H1 (cell line): ENCODE results near the gene WIPI1. TPM values are rescaled to one million over a fixed set of nuclear protein-coding genes. Genes with fewer than 3 reads are reported as not detected.

Source experiments
- CTCF ChIA-PET: fragments of 300-600 bp; sonication (Branson Sonifier 250); formaldehyde crosslinking; loops from one replicate; lab custom pipeline; 2021; ENCODE audit not compliant: partially characterized antibody; lab: Charles Lee
- POLR2A ChIA-PET: fragments of 300-600 bp; sonication (Branson Sonifier 250); formaldehyde crosslinking; loops from one replicate; lab custom pipeline; 2021; ENCODE audit warnings: inconsistent platforms; ENCODE audit not compliant: partially characterized antibody; lab: Charles Lee
- DNase-seq, 2 experiments: peaks; one replicate each; pipeline versions ENCODE4 v3.0.0 to v3.0.0-alpha.2; 2010 to 2022; ENCODE audit warnings: low spot score in 2 of 2, low read depth in 1 of 2, mixed read lengths in 1 of 2
- FAIRE-seq: peaks from 2 replicates; lab custom pipeline; 2011; peaks lifted over from hg19 to GRCh38; lab: Jason Lieb, UNC
- H2AFZ ChIP-seq: 2 replicates; pipeline ENCODE4 v1.8.1; 2012; ENCODE audit warnings: low read length, inconsistent platforms
- H2AK5ac ChIP-seq: 2 replicates; pipeline ENCODE4 v1.6.1; 2013; ENCODE audit warnings: low read depth, low read length
- H2BK120ac ChIP-seq: replicated peaks from 2 replicates; pipeline ENCODE3; 2013; ENCODE audit warnings: low read depth, low read length, inconsistent platforms
- H2BK12ac ChIP-seq: 2 replicates; pipeline ENCODE4 v1.6.1; 2013; ENCODE audit warnings: low read depth, low read length
- H2BK15ac ChIP-seq: 2 replicates; pipeline ENCODE4 v1.6.1; 2013; ENCODE audit warnings: low read length
- H2BK20ac ChIP-seq: 2 replicates; pipeline ENCODE4 v1.6.1; 2013; ENCODE audit warnings: low read length
- H2BK5ac ChIP-seq: 2 replicates; pipeline ENCODE4 v1.6.1; 2013; ENCODE audit warnings: low read depth, low read length
- H3K14ac ChIP-seq: 2 replicates; pipeline ENCODE4 v1.6.1; 2013; ENCODE audit warnings: inconsistent platforms; ENCODE audit not compliant: insufficient read length
- H3K18ac ChIP-seq: 2 replicates; pipeline ENCODE4 v1.6.1; 2013; ENCODE audit warnings: low read length; ENCODE audit errors: extremely low read depth
- H3K23ac ChIP-seq: 2 replicates; pipeline ENCODE4 v1.6.1; 2013; ENCODE audit warnings: inconsistent platforms; ENCODE audit not compliant: insufficient read length
- H3K23me2 ChIP-seq: 2 replicates; pipeline ENCODE4 v1.6.1; 2013; ENCODE audit warnings: low read depth, low read length
- H3K27ac ChIP-seq: 2 replicates; pipeline ENCODE4 v1.6.1; 2011; ENCODE audit warnings: low read depth, low read length, inconsistent platforms
- H3K27me3 ChIP-seq, 4 experiments: replicated peaks in 1 of 4; 1 replicate in 1 of 4; 2 replicates in 3 of 4; pipeline versions ENCODE4 v1.6.1 to v1.8.1; 2011 to 2013; ENCODE audit warnings: low read length in 3 of 4, mild to moderate bottlenecking in 3 of 4, inconsistent platforms in 2 of 4, mixed read lengths in 2 of 4, moderate library complexity in 1 of 4; ENCODE audit not compliant: control insufficient read depth in 3 of 4, insufficient read depth in 3 of 4; ENCODE audit errors: extremely low read depth in 1 of 4
- H3K36me3 ChIP-seq, 4 experiments: 2 replicates each; pipeline versions ENCODE4 v1.6.1 to v1.8.1; 2011 to 2013; ENCODE audit warnings: mild to moderate bottlenecking in 4 of 4, low read length in 3 of 4, moderate library complexity in 2 of 4, control low read depth in 1 of 4, inconsistent platforms in 1 of 4; ENCODE audit not compliant: insufficient read depth in 4 of 4, control insufficient read depth in 2 of 4
- H3K4ac ChIP-seq: replicated peaks from 2 replicates; pipeline ENCODE3; 2013; ENCODE audit warnings: low read length, low read depth, mixed read lengths, inconsistent platforms; ENCODE audit not compliant: insufficient read length
- H3K4me1 ChIP-seq, 4 experiments: replicated peaks in 1 of 4; 1 replicate in 1 of 4; 2 replicates in 3 of 4; pipeline versions ENCODE4 v1.6.1 to v1.8.1; 2011 to 2013; ENCODE audit warnings: low read length in 3 of 4, inconsistent platforms in 2 of 4, mixed read lengths in 1 of 4; ENCODE audit not compliant: insufficient read depth in 4 of 4, control insufficient read depth in 3 of 4
- H3K4me2 ChIP-seq, 2 experiments: 2 replicates each; pipeline versions ENCODE4 v1.6.1 to v1.8.1; 2011 to 2013; ENCODE audit warnings: low read depth in 2 of 2, low read length in 2 of 2, control low read depth in 1 of 2, inconsistent platforms in 1 of 2, mild to moderate bottlenecking in 1 of 2; ENCODE audit not compliant: insufficient read depth in 1 of 2
- H3K4me3 ChIP-seq, 4 experiments: fragments of 200-600, 300-600 bp in 1 of 4; sonication (generic), shearing (Covaris generic), sonication (Bioruptor Twin) in 1 of 4; 2 replicates each; pipeline versions ENCODE4 v1.5.1 to v1.8.1; 2011 to 2016; ENCODE audit warnings: low read length in 4 of 4, low read depth in 3 of 4, control low read depth in 2 of 4, inconsistent platforms in 2 of 4, mild to moderate bottlenecking in 2 of 4, mixed read lengths in 1 of 4, moderate library complexity in 1 of 4; ENCODE audit not compliant: insufficient read depth in 2 of 4; ENCODE audit errors: extremely low read depth in 1 of 4
- H3K56ac ChIP-seq: replicated peaks from 2 replicates; pipeline ENCODE3; 2013; ENCODE audit warnings: low read depth, mild to moderate bottlenecking, mixed read lengths, low read length, inconsistent platforms; ENCODE audit not compliant: insufficient read length
- H3K79me1 ChIP-seq: 2 replicates; pipeline ENCODE4 v1.6.1; 2013; ENCODE audit warnings: low read depth, low read length, control low read depth
- H3K79me2 ChIP-seq, 2 experiments: 2 replicates each; pipeline versions ENCODE4 v1.6.1 to v1.8.1; 2012 to 2013; ENCODE audit warnings: low read length in 2 of 2, mild to moderate bottlenecking in 2 of 2, inconsistent platforms in 1 of 2; ENCODE audit not compliant: insufficient read depth in 2 of 2, control insufficient read depth in 1 of 2
- H3K9ac ChIP-seq, 4 experiments: replicated peaks in 1 of 4; 1 replicate in 1 of 4; 2 replicates in 3 of 4; pipeline versions ENCODE4 v1.6.1 to v1.8.1; 2011 to 2013; ENCODE audit warnings: low read depth in 3 of 4, low read length in 3 of 4, control low read depth in 2 of 4, mild to moderate bottlenecking in 2 of 4, moderate library complexity in 2 of 4, inconsistent platforms in 1 of 4; ENCODE audit errors: extremely low read depth in 1 of 4
- H3K9me3 ChIP-seq, 2 experiments: 2 replicates each; pipeline versions ENCODE4 v1.6.1 to v1.8.1; 2012 to 2013; ENCODE audit warnings: mild to moderate bottlenecking in 2 of 2, moderate library complexity in 2 of 2, control low read depth in 1 of 2, inconsistent platforms in 1 of 2, low read depth in 1 of 2, low read length in 1 of 2, mixed read lengths in 1 of 2; ENCODE audit not compliant: insufficient read depth in 2 of 2
- H4K20me1 ChIP-seq, 2 experiments: replicated peaks in 1 of 2; 2 replicates each; pipeline versions ENCODE3 to v1.8.1; 2011 to 2013; ENCODE audit warnings: inconsistent platforms in 2 of 2, low read length in 2 of 2, mild to moderate bottlenecking in 1 of 2; ENCODE audit not compliant: insufficient read depth in 2 of 2, control insufficient read depth in 1 of 2
- H4K5ac ChIP-seq: 2 replicates; pipeline ENCODE4 v1.6.1; 2013; ENCODE audit warnings: low read length, low read depth, mixed read lengths, inconsistent platforms; ENCODE audit not compliant: insufficient read length
- H4K8ac ChIP-seq: 2 replicates; pipeline ENCODE4 v1.8.0; 2013; ENCODE audit warnings: mild to moderate bottlenecking, moderate library complexity, low read length, inconsistent platforms; ENCODE audit not compliant: insufficient read depth; ENCODE audit errors: extremely low read depth
- H4K91ac ChIP-seq: replicated peaks from 2 replicates; pipeline ENCODE3; 2013; ENCODE audit warnings: low read length, mixed read lengths, inconsistent platforms; ENCODE audit not compliant: insufficient read length
- CBX5 ChIP-seq: fragments of 300-800, 300-1000 bp; sonication (generic); IDR thresholded peaks from 2 replicates; pipeline ENCODE4 v1.7.1; 2016; ENCODE audit warnings: antibody characterized with exemption, low read length, low read depth
- KDM1A ChIP-seq: fragments of 200-600, 300-600 bp; sonication (generic); IDR thresholded peaks from 2 replicates; pipeline ENCODE4 v1.7.1; 2016; ENCODE audit warnings: mild to moderate bottlenecking, low read length, borderline replicate concordance
- KDM4A ChIP-seq: IDR thresholded peaks from one replicate; pipeline ENCODE4 v1.7.1; 2012; ENCODE audit warnings: low read depth, mild to moderate bottlenecking, moderate library complexity, low read length, inconsistent platforms; ENCODE audit not compliant: severe bottlenecking
- POLR2A ChIP-seq, 2 experiments: IDR thresholded peaks; 1 replicate in 1 of 2; 2 replicates in 1 of 2; pipeline ENCODE4 v1.6.1; 2011; ENCODE audit warnings: low read depth in 2 of 2, low read length in 2 of 2, mild to moderate bottlenecking in 2 of 2; ENCODE audit errors: control extremely low read depth in 1 of 2
- TCF12 ChIP-seq: IDR thresholded peaks from 2 replicates; pipeline ENCODE4 v1.6.1; 2011; ENCODE audit warnings: low read depth, mild to moderate bottlenecking, low read length
- WGBS, 2 experiments: shearing (Covaris generic) in 1 of 2; methylation state at CpG; one replicate each; pipeline versions ENCODE4 v1.1.6 to v1.1.7; 2013 to 2015; ENCODE audit warnings: low lambda C conversion rate in 2 of 2, mixed read lengths in 2 of 2, inconsistent platforms in 1 of 2, low coverage in 1 of 2, missing lambda C conversion rate in 1 of 2; ENCODE audit not compliant: insufficient replicate concordance in 2 of 2, insufficient coverage in 1 of 2, insufficient read length in 1 of 2; ENCODE audit errors: extremely low coverage in 1 of 2, missing lambda C conversion rate in 1 of 2; 5-methylcytosine and 5-hydroxymethylcytosine counted together
- polyA plus RNA-seq, 7 experiments: library from polyadenylated mRNA; depleted of rRNA in 3 of 7; stranded (reverse) in 5 of 7; unstranded in 2 of 7; fragments of >200 nt in 5 of 7; fragments of 200-250 nt in 2 of 7; gene quantifications; 1 replicate in 5 of 7; 2 replicates in 1 of 7; 4 replicates in 1 of 7; pipeline versions ENCODE4 v1.2.1 to v1.2.3, GENCODE V29; 2011 to 2013; ENCODE audit warnings: missing spikeins in 2 of 7, mixed read lengths in 2 of 7
- total RNA-seq: library from RNA; stranded (reverse); fragmentation: NEBNext Ultra II Directional; extraction: Animal tissue kit (Norgen Biotek cat#: 25700); gene quantifications from 2 replicates; pipeline ENCODE4 v1.2.1, GENCODE V29; 2021

WIPI1 gene
- total and polyA plus RNA-seq, 2 of the 8 experiments (the other 6 are each of a cell fraction or from before 2014, with no cell fraction given), result 16.6 to 17.4 TPM

- Histone ChIP-seq H3K4me2 (no peak overlapping the region), H3K4ac (no peak overlapping the region), H2BK5ac (no peak overlapping the region), H3K23me2 (no peaks in the 10 kb centered on the region), H3K27ac (no peak overlapping the region), H3K27me3 (no peaks in the 10 kb centered on the region), H4K8ac (no peak overlapping the region; the same call in 1 of the 2 replicates), H3K18ac (no peak overlapping the region), H3K4me3 (no peak overlapping the region), H4K5ac (no peak overlapping the region), H3K23ac (no peak overlapping the region), H3K56ac (no peak overlapping the region), H2BK12ac (no peak overlapping the region), H3K9me3 (no peaks in the 10 kb centered on the region), H4K91ac (no peak overlapping the region), H3K36me3 (peaks cover 0 to 8% (median under 1%) of the 10 kb centered on the region in 4 experiments; a peak in 1 of 8 replicates), H3K9ac (no peak overlapping the region), H2BK15ac (no peak overlapping the region), H3K4me1 (no peaks in the 10 kb centered on the region), H3K79me1 (no peaks in the 10 kb centered on the region), H2BK20ac (no peak overlapping the region), H2AK5ac (no peak overlapping the region), H2BK120ac (no peak overlapping the region), H4K20me1 (no peaks in the 10 kb centered on the region), H3K14ac (no peak overlapping the region), H2AFZ (no peak overlapping the region), H3K79me2 (no peaks in the 10 kb centered on the region)
- FAIRE-seq, result no peak
- WGBS, 2 experiments, result 93% methylated on average over 8 of the region's 8 CpGs; no CpG with 5 or more reads in 1 of the 2 experiments
- no peak for DNase-seq
- POLR2A ChIA-PET, result interaction anchor here (0.6 to 1.6 kb wide), 3 partner anchors 11 to 244 kb away, joined by 3 to 6 read pairs (median 5); partner anchors contain the start of gene WIPI1
- CTCF ChIA-PET, result interaction anchor here (0.7 to 9.2 kb wide), 6 partner anchors 11 to 233 kb away, joined by 3 to 67 read pairs (median 4); no protein-coding TSS in a partner anchor
- TF ChIP-seq KDM4A, result no peak
- no peak for TF ChIP-seq KDM1A
- no peak for TF ChIP-seq POLR2A (IDR thresholded peaks at IDR 0.05; ENCODE audit: control extremely low read depth in 1 of 2, low read depth in 2 of 2, low read length in 2 of 2)
- TF ChIP-seq CBX5, result no peak
- no peak for TF ChIP-seq TCF12
Observed at GRCh38 chr17:68445671-68446070, 11.6 kb downstream of the WIPI1 start.
